GM21825 (cell line): ENCODE measurements around the gene HNRNPA1.
A peak's percentile ranks its signal among the peaks of the same experiment; 100 is the strongest.
"Not testable (repeated sequence)": the region's sequence is repeated elsewhere in the genome, so short reads cannot be mapped to it uniquely, and the experiment has no call there.

Experiments
- ATAC-seq: cut with Tn5 transposase; IDR thresholded peaks from one replicate; pipeline ENCODE4 v1.9.1; 2021; ENCODE audit warnings: mild to moderate bottlenecking, moderate library complexity; ENCODE audit not compliant: unreplicated experiment

HNRNPA1 gene

DNA sequence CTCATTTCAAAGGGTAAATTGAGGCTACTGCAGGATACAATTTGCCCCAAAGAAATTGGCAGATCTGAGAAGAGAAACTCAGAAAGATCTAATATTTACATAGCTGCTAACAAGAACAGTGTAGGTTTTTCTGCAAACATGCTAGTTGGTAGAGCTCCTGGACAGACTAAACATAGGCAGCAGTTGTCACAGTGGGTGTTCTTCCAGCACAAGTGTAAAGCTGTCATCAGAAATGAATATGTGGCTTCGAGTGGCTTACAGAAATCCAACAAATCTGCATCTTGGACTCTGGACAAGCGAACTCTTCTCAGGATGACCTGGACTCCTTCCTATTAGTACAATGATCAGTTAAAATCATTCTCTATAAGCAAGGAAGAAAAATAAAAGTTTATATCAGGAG, 6.5 kb upstream of the HNRNPA1 start:
- no peak for ATAC-seq

DNA sequence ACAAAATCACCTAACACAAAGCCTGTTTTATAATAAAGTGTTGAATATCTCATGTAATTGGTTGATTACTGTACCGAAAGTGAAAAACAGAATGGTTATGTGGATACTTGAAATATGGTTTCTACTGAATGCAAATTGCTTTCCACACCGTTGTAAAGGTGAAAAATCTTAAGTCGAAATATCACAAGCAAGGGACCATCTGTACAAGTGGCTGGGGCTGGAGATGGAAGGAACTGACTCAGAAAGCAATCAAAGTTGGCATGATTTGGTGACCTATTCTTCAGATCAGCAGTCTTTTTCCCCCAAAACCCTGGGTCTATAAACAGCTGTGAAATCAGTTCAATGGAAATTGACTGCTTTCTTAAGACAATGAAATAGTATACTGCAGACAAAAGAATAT, 4.2 kb upstream of the HNRNPA1 start:
- ATAC-seq, result no peak

DNA sequence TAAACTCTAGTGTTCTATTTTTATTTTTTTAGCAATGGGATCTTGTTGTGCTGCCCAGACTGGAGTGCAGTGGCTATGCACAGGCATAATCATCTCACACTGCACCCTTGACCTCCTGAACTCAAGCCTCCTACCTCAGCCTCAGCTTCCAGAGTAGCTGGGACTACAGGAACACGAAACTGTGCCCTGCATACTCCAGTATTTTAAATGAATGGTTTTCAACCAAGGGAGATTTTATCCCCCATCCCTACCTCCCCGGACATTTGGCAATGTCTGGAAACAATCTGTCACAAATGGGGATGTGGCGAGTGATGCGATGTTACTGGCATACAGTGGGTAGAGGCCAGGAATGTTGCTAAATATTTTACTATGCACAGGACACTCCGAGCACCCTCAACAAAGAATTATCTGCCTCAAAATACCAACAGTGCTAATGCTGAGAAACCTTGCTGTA, 2.7 kb upstream of the HNRNPA1 start:
- no peak for ATAC-seq

DNA sequence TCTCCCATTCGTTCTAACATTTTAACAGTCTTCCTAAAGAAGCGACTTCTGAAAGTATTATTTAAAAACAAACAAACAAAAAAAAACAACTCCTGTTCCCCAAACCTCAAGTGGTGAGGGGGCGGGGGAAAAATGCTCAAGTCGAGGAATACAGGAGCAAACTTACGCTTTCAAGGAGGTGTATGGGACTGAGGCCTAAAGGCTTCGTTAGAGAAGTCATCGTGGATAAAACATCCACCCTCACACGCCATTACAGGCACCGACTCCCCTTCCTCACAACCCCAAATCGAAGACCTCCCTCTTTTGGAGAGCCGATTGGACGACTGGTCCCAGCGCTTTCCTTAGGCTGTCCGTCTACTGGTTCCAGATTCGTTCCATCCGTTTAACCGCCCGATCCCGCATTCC, 1.3 kb upstream of the HNRNPA1 start:
- ATAC-seq, result no peak

DNA sequence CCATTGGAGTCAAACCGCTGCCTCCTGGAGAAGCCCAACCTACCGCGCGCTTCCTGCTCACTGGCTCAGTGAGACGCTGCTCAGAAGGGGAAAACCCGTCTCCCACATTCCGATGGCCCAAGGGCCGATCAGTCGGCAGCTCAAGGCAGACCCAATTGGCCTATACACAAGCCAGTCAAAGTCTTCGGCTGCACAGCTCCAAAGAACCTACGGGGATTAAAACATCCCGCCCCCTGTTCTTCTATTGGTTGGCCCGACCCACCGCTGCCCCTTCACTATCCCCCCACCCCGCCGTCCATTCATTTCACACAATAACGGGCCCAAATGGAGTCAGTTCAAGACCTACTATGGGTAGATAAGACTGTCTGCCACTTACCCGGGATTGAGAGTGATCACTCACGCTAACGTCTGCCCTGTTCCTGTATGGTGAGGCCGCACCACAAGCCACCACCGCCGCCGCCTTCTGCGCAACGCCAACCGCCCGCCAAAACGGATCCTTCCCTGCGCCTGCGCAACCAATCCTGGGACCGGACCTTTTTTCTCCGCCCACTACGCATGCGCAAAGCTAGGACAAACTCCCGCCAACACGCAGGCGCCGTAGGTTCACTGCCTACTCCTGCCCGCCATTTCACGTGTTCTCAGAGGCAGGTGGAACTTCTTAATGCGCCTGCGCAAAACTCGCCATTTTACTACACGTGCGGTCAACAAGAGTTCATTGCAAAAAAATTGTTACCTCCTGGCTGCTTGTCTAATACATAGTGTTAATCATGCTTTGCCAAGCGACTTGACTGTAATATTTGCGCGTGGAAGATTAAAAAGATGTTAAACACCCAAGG, 676 bp upstream of the HNRNPA1 start, which contains the start of gene CBX5:
Gene CBX5 (minus strand): TSS at position 491 of the 836 bp plus-strand sequence. CDS start 22,472 bp downstream, outside the sequence.
- peak; percentile 75 for ATAC-seq

DNA sequence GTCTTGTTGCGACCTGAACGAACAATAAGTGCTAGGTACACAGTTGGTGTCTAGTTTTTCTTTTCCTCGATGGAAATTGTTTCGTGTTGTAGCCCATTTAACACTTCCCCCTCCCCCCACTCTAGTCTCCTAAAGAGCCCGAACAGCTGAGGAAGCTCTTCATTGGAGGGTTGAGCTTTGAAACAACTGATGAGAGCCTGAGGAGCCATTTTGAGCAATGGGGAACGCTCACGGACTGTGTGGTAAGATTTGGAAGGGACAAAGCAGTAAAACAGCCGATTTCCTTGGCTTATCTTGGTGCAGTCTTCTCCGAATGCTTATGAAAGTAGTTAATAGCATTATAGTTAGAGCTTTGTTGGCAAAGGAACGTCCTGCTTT, 724 bp downstream of the HNRNPA1 start:
- ATAC-seq, result not testable (repeated sequence)

DNA sequence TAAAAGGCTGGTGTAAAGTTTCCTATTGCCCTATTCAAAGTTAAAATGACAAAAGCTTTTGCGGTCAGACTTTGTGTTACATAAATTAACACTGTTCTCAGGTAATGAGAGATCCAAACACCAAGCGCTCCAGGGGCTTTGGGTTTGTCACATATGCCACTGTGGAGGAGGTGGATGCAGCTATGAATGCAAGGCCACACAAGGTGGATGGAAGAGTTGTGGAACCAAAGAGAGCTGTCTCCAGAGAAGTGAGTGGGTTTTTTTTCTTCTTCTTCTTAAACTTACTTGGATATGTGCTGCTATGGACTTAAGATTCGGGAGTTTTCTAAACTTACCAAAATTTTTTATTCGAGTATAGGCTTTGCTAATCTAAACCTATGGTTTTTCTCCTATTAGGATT, 1.2 kb downstream of the HNRNPA1 start:
- ATAC-seq, result not testable (repeated sequence)

DNA sequence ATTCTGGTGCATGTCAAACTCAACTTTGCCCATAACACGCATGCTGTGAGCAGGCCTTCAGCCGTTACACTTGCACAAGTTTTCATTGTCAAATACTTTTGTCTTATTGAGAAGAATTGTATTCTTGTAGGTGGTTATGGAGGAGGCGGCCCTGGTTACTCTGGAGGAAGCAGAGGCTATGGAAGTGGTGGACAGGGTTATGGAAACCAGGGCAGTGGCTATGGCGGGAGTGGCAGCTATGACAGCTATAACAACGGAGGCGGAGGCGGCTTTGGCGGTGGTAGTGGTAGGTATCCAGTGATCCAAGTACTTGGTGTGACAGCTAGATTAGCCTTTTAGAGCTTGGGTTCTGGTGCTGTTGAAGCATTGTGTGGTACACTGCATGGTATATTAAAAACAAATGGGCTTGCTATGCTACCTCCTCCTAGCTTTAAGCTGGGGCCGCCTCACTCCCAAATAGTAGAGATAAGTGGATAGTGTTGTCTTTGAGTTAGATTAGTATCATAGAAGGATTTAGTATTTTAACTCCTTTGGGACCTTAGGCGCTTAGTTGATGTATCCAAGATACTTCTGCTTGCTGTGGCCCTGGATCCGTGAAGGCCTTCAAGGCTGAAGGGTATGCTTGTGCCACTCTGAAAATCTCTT, 2.5 kb downstream of the HNRNPA1 start:
- no peak for ATAC-seq

DNA sequence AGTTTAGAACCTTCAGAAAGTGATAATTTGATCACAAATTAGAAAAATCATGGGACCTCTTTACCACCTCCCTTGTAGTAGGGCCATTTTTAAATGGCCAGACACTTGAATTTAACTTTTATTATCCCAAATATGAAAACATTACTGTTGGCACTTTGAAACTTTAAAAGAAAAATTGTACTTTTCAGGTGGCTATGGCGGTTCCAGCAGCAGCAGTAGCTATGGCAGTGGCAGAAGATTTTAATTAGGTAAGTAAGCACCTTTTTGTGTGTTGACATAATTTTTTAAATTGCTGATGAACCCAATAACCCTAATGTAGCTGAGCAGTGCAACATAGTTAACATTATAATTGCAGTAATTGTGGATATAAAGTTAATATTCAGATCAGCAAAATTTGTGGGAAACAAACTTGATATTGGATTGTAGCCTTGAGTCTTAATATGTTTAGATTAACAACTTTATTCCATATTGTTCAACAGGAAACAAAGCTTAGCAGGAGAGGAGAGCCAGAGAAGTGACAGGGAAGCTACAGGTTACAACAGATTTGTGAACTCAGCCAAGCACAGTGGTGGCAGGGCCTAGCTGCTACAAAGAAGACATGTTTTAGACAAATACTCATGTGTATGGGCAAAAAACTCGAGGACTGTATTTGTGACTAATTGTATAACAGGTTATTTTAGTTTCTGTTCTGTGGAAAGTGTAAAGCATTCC, 3.7 kb downstream of the HNRNPA1 start:
- not testable (repeated sequence) for ATAC-seq

DNA sequence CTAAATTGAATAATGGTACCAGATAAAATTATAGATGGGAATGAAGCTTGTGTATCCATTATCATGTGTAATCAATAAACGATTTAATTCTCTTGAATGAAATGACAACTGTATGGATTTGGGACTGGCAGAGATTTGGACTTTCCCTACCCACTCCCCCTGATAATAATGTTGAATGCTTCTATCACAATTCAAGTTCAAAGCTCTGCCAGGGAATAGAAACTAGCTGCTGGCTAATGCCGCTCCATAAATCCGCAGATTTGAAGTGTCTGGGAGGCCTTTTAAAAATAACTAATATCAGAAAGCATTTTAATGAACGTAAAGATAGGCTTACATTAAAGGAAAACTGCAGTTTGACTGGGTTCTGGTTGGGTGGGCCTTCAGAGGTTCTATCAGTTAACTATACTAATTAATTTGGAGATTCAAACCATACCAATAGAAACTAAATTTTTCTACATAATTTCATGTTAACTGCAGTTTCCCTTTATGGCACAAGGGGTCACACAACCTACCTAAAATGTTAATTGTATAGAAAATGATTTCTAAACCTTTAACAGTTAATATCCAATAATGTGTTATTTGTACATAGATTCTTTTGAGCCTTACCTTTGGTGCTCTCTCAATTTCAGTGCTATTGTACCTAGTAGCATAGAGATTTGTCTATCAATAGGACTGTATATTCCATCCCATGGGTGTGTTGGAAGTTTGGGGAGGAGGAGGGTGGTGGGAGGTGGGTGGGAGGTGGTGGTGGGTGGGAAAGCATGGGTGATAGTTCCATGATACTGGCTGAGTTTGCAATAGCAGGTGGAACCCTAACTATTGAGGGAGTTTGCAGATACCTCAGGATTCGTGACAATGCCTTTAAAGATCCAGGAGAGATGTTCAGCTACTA, 4.9 kb downstream of the HNRNPA1 start:
- no peak for ATAC-seq

DNA sequence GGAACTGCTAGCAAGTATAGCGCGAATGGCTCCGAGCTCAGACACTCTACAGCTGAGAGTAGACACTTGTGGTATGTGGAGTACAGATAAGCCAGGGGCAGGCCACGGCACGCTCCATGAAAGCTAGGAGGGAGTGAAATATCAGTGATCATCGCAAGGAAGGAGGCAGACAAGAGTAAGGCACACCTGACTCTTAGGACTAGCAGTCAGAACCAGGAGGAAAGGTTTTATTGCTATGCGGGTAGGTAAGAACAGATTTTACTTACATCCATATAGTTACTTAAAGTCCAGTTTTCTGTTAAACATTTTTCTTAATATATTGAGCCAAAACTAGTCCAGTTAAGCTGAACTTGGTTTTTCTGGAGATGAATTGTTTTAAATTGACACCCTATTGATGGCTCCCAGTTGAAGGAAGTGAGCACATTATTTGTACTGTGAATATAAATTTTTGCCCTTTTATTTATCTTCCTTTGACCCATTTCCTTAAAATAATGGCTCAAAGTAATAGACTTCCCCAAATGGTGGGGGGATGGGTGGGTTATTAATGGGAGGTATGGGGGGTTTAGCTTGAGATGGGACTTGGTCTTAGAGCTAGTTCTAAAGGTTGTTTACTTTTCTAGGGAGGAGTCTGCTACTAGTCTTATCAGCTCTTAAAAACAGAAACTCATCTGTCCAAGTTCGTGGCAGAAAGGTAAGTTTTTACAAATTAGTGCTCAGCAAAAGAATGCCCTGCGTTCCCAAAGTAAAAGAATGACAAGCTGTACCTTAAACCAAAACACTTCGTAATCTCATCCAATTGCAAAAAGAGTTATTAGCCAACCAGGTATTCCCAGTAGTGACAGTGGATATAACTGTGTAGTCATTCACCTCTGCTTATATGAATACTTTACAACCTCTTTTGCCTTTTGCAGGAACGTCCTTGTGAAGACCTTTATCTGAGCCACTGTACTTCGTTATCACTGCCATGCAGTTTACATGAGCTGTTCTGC, 5.8 kb downstream of the HNRNPA1 start:
- no peak for ATAC-seq

DNA sequence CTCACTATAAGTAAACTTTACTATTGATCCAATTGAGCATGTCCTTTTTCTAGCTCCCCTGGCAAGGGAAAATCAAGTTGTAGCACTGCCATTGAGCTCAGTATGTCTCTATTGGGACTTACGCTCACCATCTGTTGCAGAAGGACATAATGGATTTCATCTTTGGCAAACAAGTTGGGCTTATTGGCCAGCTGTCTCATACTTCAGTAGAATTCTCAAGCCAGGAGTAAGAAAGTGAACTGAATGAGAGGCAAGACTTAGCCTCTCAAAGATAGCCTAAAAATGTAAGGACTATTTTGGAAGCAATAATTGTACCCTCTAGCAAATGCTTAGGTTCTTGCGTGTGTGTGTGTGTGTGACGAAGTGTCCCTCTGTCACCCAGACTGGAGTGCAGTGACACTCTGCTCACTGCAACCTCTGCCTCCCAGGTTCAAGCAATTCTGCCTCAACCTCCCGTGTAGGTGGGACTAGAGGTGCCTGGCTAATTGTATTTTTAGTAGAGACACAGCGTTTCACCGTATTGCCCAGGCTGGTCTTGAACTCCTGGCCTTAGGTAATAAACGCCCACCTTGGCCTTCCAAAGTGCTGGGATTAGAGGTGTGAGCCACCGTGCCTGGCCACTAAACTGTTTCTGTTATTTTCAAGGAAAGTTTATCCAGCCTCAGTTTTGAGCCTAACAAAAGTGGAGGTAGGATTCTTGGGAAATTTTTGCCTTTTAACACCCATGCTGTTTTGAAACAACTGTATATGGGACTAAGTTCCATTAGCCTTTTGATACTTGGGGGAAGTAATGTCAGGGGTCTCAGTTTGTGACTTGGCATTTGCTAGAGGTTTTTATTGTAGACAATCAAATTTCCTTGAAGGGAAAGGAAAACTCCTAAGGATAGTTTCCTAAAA, 7.0 kb downstream of the HNRNPA1 start:
- ATAC-seq, result no peak

DNA sequence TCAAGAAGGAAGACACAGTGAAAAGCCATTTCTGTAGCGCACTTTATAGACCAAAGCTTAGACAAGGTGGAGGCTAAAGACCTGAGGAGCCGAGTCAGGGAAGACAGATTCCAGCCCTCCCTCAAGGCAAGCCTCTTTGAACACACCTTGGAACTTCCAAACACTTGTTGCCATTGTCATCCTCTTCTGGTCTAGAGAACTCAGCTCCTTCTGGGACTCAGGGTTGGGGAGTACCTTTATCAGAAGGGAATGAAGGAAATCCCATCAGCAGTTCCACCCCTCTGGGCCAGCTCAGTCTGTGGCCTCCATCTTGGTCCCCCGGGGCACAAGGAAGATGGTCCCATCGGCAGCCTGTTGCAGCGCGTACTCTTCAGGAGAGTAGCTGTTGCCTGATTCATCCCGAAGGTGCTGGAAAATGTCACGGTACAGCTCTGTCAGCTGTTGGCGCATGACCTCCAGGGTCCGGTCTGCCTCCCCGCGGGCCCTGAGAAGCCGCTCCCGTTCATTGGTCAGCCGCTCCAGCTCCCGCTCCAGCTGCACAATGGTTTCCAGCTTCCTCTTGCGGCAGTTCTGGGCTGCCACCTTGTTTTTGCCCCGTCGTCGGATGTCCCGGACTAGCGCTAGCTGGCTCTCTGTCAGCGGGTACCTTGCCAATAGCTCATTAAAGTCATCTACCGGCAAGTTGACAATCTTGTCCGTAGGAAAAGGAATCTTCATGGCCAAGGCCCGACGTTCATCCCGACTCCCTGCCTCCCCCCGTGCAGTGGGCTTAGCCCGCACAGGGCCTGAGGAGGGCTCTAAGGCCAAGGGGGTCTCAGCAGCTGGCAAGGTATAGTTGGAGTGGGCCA, 11.8 kb downstream of the HNRNPA1 start:
- ATAC-seq, result no peak

DNA sequence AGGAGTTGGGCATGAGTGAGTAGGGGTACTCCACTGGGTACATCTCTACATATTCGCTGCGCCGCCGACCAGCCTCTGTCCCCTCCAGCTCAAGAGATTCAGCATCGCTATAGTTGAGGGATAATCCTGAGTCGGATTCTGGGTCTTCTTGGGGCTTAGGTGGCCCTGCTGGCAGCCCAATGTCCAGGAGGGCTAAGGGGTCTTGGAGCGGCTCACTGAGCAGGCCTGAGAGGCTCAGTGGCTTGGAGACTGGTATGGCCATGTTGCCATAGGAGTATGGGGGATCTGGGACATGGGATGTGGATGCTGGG, 12.4 kb downstream of the HNRNPA1 start:
- no peak for ATAC-seq

DNA sequence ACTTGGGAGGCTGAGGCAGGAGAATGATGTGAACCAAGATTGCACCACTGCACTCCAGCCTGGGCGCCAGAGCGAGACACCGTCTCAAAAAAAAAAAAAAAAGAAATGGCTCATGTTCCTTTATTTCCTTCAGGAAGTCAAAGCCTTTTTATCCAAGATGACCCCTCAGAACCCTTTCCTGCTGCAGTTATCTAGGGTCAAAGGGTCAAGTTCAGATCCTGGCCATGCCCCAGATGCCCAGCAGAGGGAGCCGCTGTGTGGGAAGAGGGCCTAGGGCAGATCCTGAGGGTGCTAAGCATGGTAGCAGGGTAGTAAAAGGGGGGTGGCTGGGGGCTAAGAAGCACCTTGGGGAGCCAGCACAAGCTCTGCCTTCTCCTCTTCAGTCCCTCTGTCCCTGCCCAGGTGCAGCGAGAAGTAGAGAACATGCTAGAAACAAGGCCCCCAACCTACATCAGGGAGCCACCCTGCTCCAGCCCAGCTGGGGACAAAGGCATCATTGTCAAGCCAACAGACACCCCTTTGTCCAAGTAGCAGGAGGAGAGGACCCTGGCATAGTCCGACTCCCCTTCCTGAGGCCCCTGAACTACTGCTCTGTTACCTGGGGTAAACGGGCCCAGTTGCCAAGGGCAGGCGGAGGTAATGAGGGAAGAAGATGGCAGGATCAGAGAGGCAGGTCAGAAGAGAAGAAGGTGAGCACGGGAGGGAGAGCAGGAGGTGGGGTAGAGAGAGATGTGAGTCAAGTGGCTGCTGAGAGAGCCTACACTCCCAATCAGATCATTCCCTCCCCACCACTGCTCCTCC, 13.8 kb downstream of the HNRNPA1 start:
- ATAC-seq, result peak; percentile 52

DNA sequence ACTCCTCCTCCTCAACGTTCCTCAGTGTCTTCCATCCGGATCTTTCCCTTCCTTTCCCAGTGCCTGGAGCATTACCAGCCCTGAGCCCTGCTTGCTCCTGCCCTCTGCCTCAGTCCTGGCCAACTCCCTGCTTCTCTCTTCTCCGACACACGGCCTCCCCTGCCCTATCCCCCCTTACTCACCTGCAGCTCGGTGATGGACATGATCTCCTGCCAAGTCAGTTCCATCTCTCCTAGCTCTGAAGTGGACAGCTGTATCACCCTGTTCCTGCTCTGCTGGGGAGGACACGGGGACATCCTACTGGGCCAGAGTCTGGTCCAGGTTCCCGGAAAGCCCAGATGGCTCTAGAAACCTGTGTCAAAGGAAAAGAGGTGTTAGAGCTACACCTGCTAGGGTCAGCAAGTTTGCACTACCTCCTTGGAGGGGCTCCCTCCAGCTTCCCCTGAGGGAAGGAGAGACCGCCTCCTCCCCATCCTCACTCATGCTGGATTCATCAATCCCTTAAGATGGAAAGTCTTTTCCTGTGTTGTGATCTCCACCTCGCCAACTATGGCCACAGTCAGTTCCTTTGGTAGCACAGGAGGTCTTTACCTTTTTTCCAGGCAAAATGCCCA, 14.5 kb downstream of the HNRNPA1 start:
- ATAC-seq, result no peak
